GM12874 (cell line): ENCODE results near the gene CNOT11.

Experiments
- TF ChIP-seq, protein P1 (sequence below): IDR thresholded peaks from 2 replicates; pipeline ENCODE4 v1.5.1; 2011; ENCODE audit warnings: low read depth, mild to moderate bottlenecking, control low read depth, low read length, moderate library complexity; ENCODE audit not compliant: insufficient read depth

Gene CNOT11

DNA sequence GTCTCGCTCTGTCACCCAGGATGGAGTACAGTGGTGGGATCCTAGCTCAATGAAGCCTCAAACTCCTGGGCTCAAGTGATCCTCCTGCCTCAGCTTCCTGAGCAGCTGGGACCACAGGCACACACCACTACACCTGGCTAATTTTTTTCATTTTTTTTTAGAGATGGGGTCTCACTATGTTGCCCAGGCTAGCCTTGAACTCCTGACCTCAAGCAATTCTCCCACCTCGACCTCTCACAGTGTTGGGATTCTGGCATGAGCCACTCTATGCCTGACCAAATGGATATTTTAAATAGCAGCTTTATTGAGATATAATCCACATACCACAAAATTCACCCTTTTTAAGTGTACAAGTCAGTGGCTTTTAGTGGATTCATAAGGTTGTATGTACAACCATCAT is 44.7 kb downstream of the CNOT11 start:
- TF ChIP-seq, protein P1, sequence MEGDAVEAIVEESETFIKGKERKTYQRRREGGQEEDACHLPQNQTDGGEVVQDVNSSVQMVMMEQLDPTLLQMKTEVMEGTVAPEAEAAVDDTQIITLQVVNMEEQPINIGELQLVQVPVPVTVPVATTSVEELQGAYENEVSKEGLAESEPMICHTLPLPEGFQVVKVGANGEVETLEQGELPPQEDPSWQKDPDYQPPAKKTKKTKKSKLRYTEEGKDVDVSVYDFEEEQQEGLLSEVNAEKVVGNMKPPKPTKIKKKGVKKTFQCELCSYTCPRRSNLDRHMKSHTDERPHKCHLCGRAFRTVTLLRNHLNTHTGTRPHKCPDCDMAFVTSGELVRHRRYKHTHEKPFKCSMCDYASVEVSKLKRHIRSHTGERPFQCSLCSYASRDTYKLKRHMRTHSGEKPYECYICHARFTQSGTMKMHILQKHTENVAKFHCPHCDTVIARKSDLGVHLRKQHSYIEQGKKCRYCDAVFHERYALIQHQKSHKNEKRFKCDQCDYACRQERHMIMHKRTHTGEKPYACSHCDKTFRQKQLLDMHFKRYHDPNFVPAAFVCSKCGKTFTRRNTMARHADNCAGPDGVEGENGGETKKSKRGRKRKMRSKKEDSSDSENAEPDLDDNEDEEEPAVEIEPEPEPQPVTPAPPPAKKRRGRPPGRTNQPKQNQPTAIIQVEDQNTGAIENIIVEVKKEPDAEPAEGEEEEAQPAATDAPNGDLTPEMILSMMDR, result no peak

DNA sequence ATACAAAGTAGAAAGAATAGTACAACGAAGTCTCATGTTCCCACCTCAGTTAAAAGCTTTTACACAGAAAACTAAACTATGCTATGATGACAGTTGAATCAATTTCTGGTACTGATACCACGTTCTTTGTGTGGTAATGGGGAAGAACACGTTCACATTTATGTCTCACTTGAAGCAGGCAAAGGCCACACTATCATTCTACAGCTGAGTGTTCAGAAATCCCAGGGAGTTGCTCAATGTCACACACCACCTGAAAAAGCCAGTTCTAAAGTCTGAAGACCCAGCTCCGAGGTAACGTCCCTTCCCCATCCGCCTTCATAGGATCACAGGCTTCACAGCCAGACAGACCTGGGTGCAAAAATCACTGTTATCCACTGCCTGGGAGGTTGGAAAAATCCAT is 46.9 kb downstream of the CNOT11 start:
- TF ChIP-seq, protein P1, result no peak

DNA sequence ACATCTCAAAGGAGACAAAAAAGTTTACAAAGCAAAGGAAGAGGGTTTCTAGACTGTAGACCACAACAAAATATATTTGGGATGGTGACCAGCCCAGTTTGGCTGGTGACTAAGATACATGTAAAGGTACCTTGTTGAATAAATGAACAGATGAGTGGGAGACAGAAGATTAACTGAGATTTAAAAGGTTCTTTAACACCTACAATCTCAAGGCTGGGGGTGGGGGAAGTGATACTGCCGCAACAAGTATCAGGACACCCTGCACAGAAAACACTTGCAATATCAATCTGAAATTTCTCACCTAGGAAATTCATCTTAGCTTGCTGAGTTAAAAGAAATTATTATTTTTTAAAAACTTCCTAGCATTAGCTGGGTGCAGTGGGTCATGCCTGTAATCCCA is 47.5 kb downstream of the CNOT11 start:
- TF ChIP-seq, protein P1, result no peak

DNA sequence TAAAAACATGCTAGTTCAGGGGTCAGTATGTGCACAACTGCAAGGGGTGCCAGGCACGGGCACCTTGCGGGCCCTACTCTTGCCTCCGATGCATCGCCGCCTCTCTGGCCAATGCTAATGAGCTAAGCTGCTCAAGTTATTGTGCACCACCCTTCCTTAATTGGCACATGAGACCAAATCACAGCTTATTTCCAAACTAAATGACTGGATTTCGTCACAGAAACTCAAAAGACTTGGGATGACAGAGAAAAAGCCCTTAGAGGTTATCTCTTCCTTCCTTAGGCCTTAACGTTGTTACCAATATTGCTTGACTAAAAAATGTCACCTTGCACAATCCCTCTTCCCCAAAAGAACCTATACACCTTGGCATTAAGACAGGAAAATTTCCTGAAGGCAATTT is 48.1 kb downstream of the CNOT11 start:
- TF ChIP-seq, protein P1, result no peak

DNA sequence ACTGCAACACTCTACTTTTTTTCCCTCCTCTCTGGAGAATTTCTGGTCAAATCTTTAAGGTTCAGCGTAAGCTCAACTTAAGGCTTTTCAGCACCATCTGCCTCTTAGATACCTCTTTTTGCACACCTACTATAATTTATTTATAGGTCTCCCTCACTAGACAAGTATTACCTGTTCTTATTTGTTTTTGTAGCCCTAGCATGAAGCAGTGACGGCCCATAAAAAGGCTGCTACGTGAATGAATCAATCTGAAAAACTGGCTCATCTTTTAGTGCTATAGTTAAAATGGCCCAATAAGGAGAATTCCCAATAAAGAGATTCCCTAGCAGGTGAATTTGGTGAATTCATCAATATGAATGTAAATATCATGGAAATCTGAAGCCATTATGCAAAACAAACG is 49.3 kb downstream of the CNOT11 start:
- TF ChIP-seq, protein P1, result no peak

DNA sequence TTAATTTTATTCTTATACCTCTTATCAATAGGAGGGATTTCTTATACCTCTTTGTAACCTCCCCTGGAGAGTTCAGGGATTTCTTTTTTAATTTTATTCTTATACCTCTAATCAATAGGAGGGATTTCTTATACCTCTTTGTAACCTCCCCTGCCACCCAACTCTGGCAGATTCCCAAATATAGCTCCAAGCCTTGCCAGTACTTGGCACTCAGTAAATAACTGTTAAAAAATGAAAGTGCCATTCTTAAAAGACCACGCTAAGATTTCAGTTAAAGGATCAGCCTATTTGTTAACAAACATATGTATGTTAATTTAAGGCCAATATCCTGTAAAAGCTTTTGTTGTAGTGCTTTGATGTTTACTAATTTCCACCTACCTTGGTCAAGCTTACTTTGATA is 51.0 kb downstream of the CNOT11 start:
- TF ChIP-seq, protein P1, result no peak

DNA sequence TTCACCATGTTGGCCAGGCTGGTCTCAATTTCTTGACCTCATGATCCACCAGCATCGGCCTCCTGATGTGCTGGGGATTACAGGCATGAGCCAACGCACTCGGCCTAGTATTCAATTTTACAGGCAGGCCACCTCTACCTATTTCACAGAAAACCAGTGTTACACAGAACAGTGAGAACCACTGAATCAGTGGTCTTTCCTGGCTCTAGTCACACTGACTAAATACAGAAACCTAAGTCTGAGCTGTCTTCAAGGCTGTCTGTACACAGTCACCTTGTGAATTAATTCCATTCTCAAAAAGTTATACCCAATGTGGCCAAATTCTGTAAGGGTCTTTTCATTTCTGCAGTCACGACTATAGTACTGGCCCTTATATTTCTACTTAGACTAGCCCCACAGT is 52.3 kb downstream of the CNOT11 start:
- TF ChIP-seq, protein P1, result no peak
